ENCODE data around the gene CRACR2B.

The CRACR2B gene

GRCh38 chr11:827897-828192 is at the start of gene CRACR2B:
TSS of gene CRACR2B (plus strand) at chr11:827919. CDS start at chr11:828608, 689 bp downstream.
- DNase-seq: no peak

- no peak for DNase-seq
Observed at GRCh38 chr11:778976-779954, 48.5 kb upstream of the CRACR2B start.

- no peak for DNase-seq
Observed at GRCh38 chr11:779955-780532, 47.7 kb upstream of the CRACR2B start.

GRCh38 chr11:782264-783174 is 45.2 kb upstream of the CRACR2B start:
- no peak for DNase-seq

GRCh38 chr11:783581-784015 is 44.1 kb upstream of the CRACR2B start:
- DNase-seq: no peak

- no peak for DNase-seq
Observed at GRCh38 chr11:786235-787083, 41.3 kb upstream of the CRACR2B start.

- DNase-seq: no peak
Observed at GRCh38 chr11:787084-787675, 40.5 kb upstream of the CRACR2B start.

GRCh38 chr11:788009-788640 is 39.6 kb upstream of the CRACR2B start:
- no peak for DNase-seq

GRCh38 chr11:788953-789940 is 38.5 kb upstream of the CRACR2B start:
- no peak for DNase-seq

GRCh38 chr11:789943-790342 is 37.8 kb upstream of the CRACR2B start, which contains the start of gene CEND1:
TSS of gene CEND1 (minus strand) at chr11:790090. CDS start at chr11:788576, 1,514 bp downstream.
- DNase-seq: peak; percentile 80

- no peak for DNase-seq
Observed at GRCh38 chr11:790721-791564, 36.8 kb upstream of the CRACR2B start.

GRCh38 chr11:791658-792534 is 35.8 kb upstream of the CRACR2B start:
- no peak for DNase-seq

GRCh38 chr11:792535-792821 is 35.2 kb upstream of the CRACR2B start:
- DNase-seq: no peak

- DNase-seq: no peak
Observed at GRCh38 chr11:792873-793272, 34.8 kb upstream of the CRACR2B start.

- no peak for DNase-seq
Observed at GRCh38 chr11:793556-793955, 34.2 kb upstream of the CRACR2B start.

GRCh38 chr11:794013-794765 is 33.5 kb upstream of the CRACR2B start:
- no peak for DNase-seq
